Testis (tissue), 3 donors: ENCODE measurements around the gene ACTR1A. TPM values are rescaled to one million over a fixed set of nuclear protein-coding genes. Genes with fewer than 3 reads are reported as not detected.
A peak's percentile ranks its signal among the peaks of the same experiment; 100 is the strongest.

Experiments
- DNase-seq: peaks from one replicate; pipeline ENCODE4 v3.0.0-alpha.2; 2019
- H3K27ac ChIP-seq, 2 donors: fragments of 200-600 bp; sonication (generic); one replicate each; pipeline ENCODE4 v1.5.1; 2019
- H3K27me3 ChIP-seq: fragments of 200-600 bp; sonication (generic); one replicate; pipeline ENCODE4 v1.5.1; 2019
- H3K36me3 ChIP-seq: fragments of 200-600 bp; sonication (generic); one replicate; pipeline ENCODE4 v1.5.1; 2017; ENCODE audit warnings: low read depth; ENCODE audit errors: missing control alignments
- H3K4me1 ChIP-seq: fragments of 200-600 bp; sonication (generic); one replicate; pipeline ENCODE4 v1.5.1; 2019
- H3K4me3 ChIP-seq, 2 donors: fragments of 200-600 bp; sonication (generic); one replicate each; pipeline ENCODE4 v1.5.1; 2017 to 2019
- H3K9me3 ChIP-seq: fragments of 200-600 bp; sonication (generic); one replicate; pipeline ENCODE4 v1.5.1; 2017
- CTCF ChIP-seq, 3 experiments: fragments of 450-650 bp in 2 of 3; fragments of 200-600 bp in 1 of 3; sonication (generic) in 1 of 3; IDR thresholded peaks; one replicate each; pipeline ENCODE4 v1.5.1; 2016 to 2019; ENCODE audit warnings: antibody characterized with exemption in 3 of 3, mild to moderate bottlenecking in 2 of 3, moderate library complexity in 1 of 3
- POLR2A ChIP-seq: fragments of 450-650 bp; IDR thresholded peaks from one replicate; pipeline ENCODE4 v1.6.1; 2017; ENCODE audit warnings: antibody characterized with exemption, mild to moderate bottlenecking, moderate library complexity
- WGBS, 2 donors: methylation state at CpG; one replicate each; pipeline ENCODE4 v1.1.5; 2018; 5-methylcytosine and 5-hydroxymethylcytosine counted together
- intact Hi-C: fragments of 100-400 bp; cut with DNase I; formaldehyde crosslinking; loops from one replicate; pipeline ENCODE4 v1.15.1; 2023; ENCODE audit warnings: low total_unique reads
- polyA plus RNA-seq: library from polyadenylated mRNA; stranded (reverse); fragments of 350-450 nt; fragmentation: Illumina TruSeq; extraction: RNeasy Lipid Tissue Mini Kit (QIAGEN cat#74804); gene quantifications from one replicate; pipeline ENCODE4 v1.2.3, GENCODE V29; 2014; ENCODE audit warnings: low read depth, low replicate concordance; ENCODE audit not compliant: insufficient read depth
- total RNA-seq, 2 donors: library from RNA; depleted of rRNA; stranded (reverse); fragments of >200 nt; gene quantifications; one replicate each; pipeline ENCODE4 v1.2.3, GENCODE V29; 2016

ACTR1A gene
- total and polyA plus RNA-seq, 3 donors from 2014 or later, result 97.6 to 126 (median 97.7) TPM

DNA sequence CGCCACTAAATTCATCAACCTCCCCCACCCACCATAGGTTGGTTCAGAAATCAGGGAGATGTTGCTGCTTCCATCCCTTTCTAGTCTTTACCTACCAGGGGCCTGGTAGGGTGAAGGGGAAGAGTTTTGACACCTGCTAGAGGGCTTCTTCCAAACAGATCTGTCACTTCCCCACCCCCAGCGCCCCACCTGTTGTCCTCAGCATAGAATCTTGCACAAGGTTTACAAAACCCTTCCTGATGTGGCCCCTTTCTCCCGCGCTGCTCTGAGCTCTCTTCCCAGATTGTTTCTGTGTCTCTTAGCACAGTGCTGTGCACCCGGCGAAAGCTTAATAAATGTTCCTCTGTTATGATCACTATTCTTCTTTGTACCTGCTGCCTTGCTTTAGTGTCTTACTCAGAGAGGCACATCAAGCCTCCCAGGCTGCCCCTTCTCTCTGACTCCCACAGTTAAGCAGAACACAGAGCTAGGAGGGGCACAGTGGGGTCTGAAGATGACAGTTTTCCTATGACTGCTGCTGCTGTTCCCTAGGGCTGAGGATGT is 39.9 kb downstream of the ACTR1A start:
- H3K4me3 ChIP-seq, result no peak overlapping the region
- peaks cover 12% of the 10 kb centered on the region for H3K4me1 ChIP-seq
- intact Hi-C loops, result no loop called here
- H3K27me3 ChIP-seq, result no peaks in the 10 kb centered on the region
- WGBS, 2 donors, result 52 to 67% methylated on average over 6 of the region's 6 CpGs
- H3K36me3 ChIP-seq, result no peaks in the 10 kb centered on the region
- DNase-seq, result no peak
- H3K9me3 ChIP-seq, result no peaks in the 10 kb centered on the region
- no peak for TF ChIP-seq CTCF (IDR thresholded peaks at IDR 0.05)
- TF ChIP-seq POLR2A, result no peak
- H3K27ac ChIP-seq, result no peak overlapping the region

GRCh38 chr10:102461187-102462054 is 41.1 kb downstream of the ACTR1A start:
- TF ChIP-seq POLR2A, result no peak
- no peak for TF ChIP-seq CTCF (IDR thresholded peaks at IDR 0.05)
- 1 to 4% methylated on average over 45 to 54 of the region's 54 CpGs for WGBS, 2 donors
- H3K27me3 ChIP-seq, result no peaks in the 10 kb centered on the region
- no peaks in the 10 kb centered on the region for H3K9me3 ChIP-seq
- H3K27ac ChIP-seq, result no peak overlapping the region
- peaks cover 12% of the 10 kb centered on the region for H3K4me1 ChIP-seq
- peak; percentile 94 for DNase-seq
- H3K36me3 ChIP-seq, result no peaks in the 10 kb centered on the region
- intact Hi-C loops, result no loop called here
- H3K4me3 ChIP-seq, result peak overlapping the region; percentile 56 to 62

DNA sequence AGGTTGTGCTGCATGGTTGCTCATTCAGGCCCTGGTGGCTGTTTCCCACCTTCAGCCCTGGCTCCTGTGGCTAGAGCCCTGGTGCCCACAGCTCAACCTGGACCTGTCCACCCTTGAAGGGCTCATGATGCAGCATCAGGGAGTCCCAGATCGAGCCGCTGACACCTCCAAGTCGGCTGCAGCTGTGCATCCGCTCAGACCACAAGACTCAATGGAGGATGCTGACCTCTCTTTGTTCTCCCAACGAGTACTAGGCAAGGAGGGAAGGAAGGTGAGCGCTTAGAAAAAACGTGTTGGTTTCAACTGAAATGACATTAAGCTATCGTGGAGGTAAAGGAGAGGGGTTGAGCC is 41.7 kb downstream of the ACTR1A start:
- Histone ChIP-seq H3K4me3 (peak overlapping the region; percentile 56 to 62), H3K36me3 (no peaks in the 10 kb centered on the region), H3K27me3 (no peaks in the 10 kb centered on the region), H3K9me3 (no peaks in the 10 kb centered on the region), H3K27ac (no peak overlapping the region), H3K4me1 (peaks cover 12% of the 10 kb centered on the region)
- 19% methylated on average over 8 of the region's 8 CpGs for WGBS, 2 donors
- TF ChIP-seq CTCF (IDR thresholded peaks at IDR 0.05) (no peak), POLR2A (no peak)
- intact Hi-C loops, result no loop called here
- DNase-seq, result no peak

- TF ChIP-seq CTCF (IDR thresholded peaks at IDR 0.05) (no peak), POLR2A (no peak)
- H3K9me3 ChIP-seq, result no peaks in the 10 kb centered on the region
- peaks cover 12% of the 10 kb centered on the region for H3K4me1 ChIP-seq
- H3K4me3 ChIP-seq, result no peak overlapping the region
- H3K27ac ChIP-seq, result no peak overlapping the region
- 79 to 86% methylated on average over 4 of the region's 4 CpGs for WGBS, 2 donors
- intact Hi-C loops, result no loop called here
- no peak for DNase-seq
- no peaks in the 10 kb centered on the region for H3K27me3 ChIP-seq
- no peaks in the 10 kb centered on the region for H3K36me3 ChIP-seq
These were observed 43.9 kb downstream of the ACTR1A start for GRCh38 chr10:102458656-102459055.
